ENCODE measurements around the gene ZSCAN10. TPM values are rescaled to one million over a fixed set of nuclear protein-coding genes. Genes with fewer than 3 reads are reported as not detected.
A peak's percentile ranks its signal among the peaks of the same experiment; 100 is the strongest.

Gene ZSCAN10
- total RNA-seq, 4 donors from 2014 or later, result 1.7 TPM; not detected in 3

- ATAC-seq, result no peak
- Histone ChIP-seq H3K4me1 (peaks cover 0 to 27% (median 7%) of the 10 kb centered on the region in 3 donors), H3K36me3 (peaks cover 0 to 61% of the 10 kb centered on the region in 2 donors), H3K9me3 (no peaks in the 10 kb centered on the region), H3K27ac (no peak overlapping the region), H3K27me3 (no peaks in the 10 kb centered on the region), H3K4me3 (no peak overlapping the region)
- 100% methylated on average over 5 of the region's 14 CpGs; no CpG with 5 or more reads in 1 of the 2 donors for WGBS, 2 donors (ENCODE audit: low coverage in 1 of 2)
- TF ChIP-seq POLR2AphosphoS5 (IDR thresholded peaks at IDR 0.05) (no peak), CTCF (IDR thresholded peaks at IDR 0.05) (no peak), EP300 (IDR thresholded peaks at IDR 0.05) (no peak), POLR2A (IDR thresholded peaks at IDR 0.05) (no peak)
Measured at GRCh38 chr16:3138823-3139426, 39.8 kb upstream of the ZSCAN10 start.

- ATAC-seq, result no peak
- H3K9me3 ChIP-seq, result no peaks in the 10 kb centered on the region
- no peak overlapping the region for H3K27ac ChIP-seq
- H3K27me3 ChIP-seq, result no peaks in the 10 kb centered on the region
- no CpG with 5 or more reads among the region's 21 CpGs for WGBS, 2 donors (ENCODE audit: low coverage in 1 of 2)
- peaks cover 0 to 61% of the 10 kb centered on the region in 2 donors for H3K36me3 ChIP-seq
- no peak for TF ChIP-seq CTCF (IDR thresholded peaks at IDR 0.05)
- TF ChIP-seq POLR2AphosphoS5 (IDR thresholded peaks at IDR 0.05), result no peak
- TF ChIP-seq POLR2A (IDR thresholded peaks at IDR 0.05), result no peak
- no peak for TF ChIP-seq EP300 (IDR thresholded peaks at IDR 0.05)
- H3K4me3 ChIP-seq, result no peak overlapping the region
- H3K4me1 ChIP-seq, result peaks cover 0 to 33% (median 7%) of the 10 kb centered on the region in 3 donors
Measured at GRCh38 chr16:3138342-3138741, 39.2 kb upstream of the ZSCAN10 start.

- Histone ChIP-seq H3K27ac (no peak overlapping the region), H3K27me3 (no peaks in the 10 kb centered on the region), H3K9me3 (no peaks in the 10 kb centered on the region), H3K4me3 (no peak overlapping the region), H3K4me1 (peaks cover 0 to 41% (median 7%) of the 10 kb centered on the region in 3 donors), H3K36me3 (peaks cover 0 to 52% of the 10 kb centered on the region in 2 donors)
- TF ChIP-seq POLR2A (IDR thresholded peaks at IDR 0.05), result no peak
- TF ChIP-seq EP300 (IDR thresholded peaks at IDR 0.05), result no peak
- TF ChIP-seq CTCF (IDR thresholded peaks at IDR 0.05), result no peak
- TF ChIP-seq POLR2AphosphoS5 (IDR thresholded peaks at IDR 0.05), result no peak
- ATAC-seq, result no peak
- 100% methylated on average over 2 of the region's 13 CpGs; no CpG with 5 or more reads in 1 of the 2 donors for WGBS, 2 donors (ENCODE audit: low coverage in 1 of 2)
Measured at GRCh38 chr16:3137267-3137666, 38.2 kb upstream of the ZSCAN10 start.

- Histone ChIP-seq H3K27me3 (no peaks in the 10 kb centered on the region), H3K9me3 (no peaks in the 10 kb centered on the region), H3K27ac (peak overlapping the region; percentile 59 to 98 (median 96)), H3K4me1 (peaks cover 0 to 50% (median 7%) of the 10 kb centered on the region in 3 donors), H3K36me3 (peaks cover 0 to 51% of the 10 kb centered on the region in 2 donors), H3K4me3 (peak overlapping the region; percentile 68 to 94)
- 0 to 2% methylated on average over 7 of the region's 43 CpGs for whole genome bisulfite sequencing, 2 donors (ENCODE audit: low coverage in 1 of 2)
- no peak for ATAC-seq
- TF ChIP-seq CTCF (IDR thresholded peaks at IDR 0.05) (peak in 1 of 4 experiments; percentile 25), POLR2AphosphoS5 (IDR thresholded peaks at IDR 0.05) (no peak)
Measured at GRCh38 chr16:3135126-3135715, 36.1 kb upstream of the ZSCAN10 start.

Data from gastroesophageal sphincter (tissue), 4 donors.